GM12891 (cell line): ENCODE data around the gene NLGN3. TPM values are rescaled to one million over a fixed set of nuclear protein-coding genes. Genes with fewer than 3 reads are reported as not detected.

ENCODE experiments used
- DNase-seq: peaks from one replicate; pipeline ENCODE4 v3.0.0; 2011; ENCODE audit warnings: low spot score; ENCODE audit not compliant: insufficient read length
- FAIRE-seq: peaks from 2 replicates; lab custom pipeline; 2011; peaks lifted over from hg19 to GRCh38; lab: Jason Lieb, UNC
- PAX5 ChIP-seq: IDR thresholded peaks from 2 replicates; pipeline ENCODE4 v1.6.1; 2011; ENCODE audit warnings: low read length, moderate library complexity, mild to moderate bottlenecking; ENCODE audit not compliant: insufficient read depth, severe bottlenecking
- POLR2A ChIP-seq: IDR thresholded peaks from 2 replicates; pipeline ENCODE4 v1.6.1; 2011; ENCODE audit warnings: low read depth, low read length, control low read depth
- POLR2AphosphoS5 ChIP-seq: IDR thresholded peaks from 2 replicates; pipeline ENCODE4 v1.6.1; 2011; ENCODE audit warnings: low read depth, low read length, control low read depth
- POU2F2 ChIP-seq: IDR thresholded peaks from 2 replicates; pipeline ENCODE4 v1.6.1; 2011; ENCODE audit warnings: low read depth, mild to moderate bottlenecking, control low read depth, low read length, moderate library complexity
- SPI1 ChIP-seq: IDR thresholded peaks from 2 replicates; pipeline ENCODE4 v1.6.1; 2011; ENCODE audit warnings: low read depth, low read length, control low read depth
- TAF1 ChIP-seq: IDR thresholded peaks from 2 replicates; pipeline ENCODE4 v1.6.1; 2011; ENCODE audit warnings: low read depth, low read length, control low read depth
- polyA plus RNA-seq: library from polyadenylated mRNA; unstranded; fragments of >200 nt; gene quantifications from one replicate; pipeline ENCODE4 v1.2.1, GENCODE V29; 2012; ENCODE audit warnings: low read depth, missing spikeins, inconsistent platforms; ENCODE audit not compliant: missing spikeins

Gene NLGN3
- 0.37 TPM for polyA plus RNA-seq

DNA sequence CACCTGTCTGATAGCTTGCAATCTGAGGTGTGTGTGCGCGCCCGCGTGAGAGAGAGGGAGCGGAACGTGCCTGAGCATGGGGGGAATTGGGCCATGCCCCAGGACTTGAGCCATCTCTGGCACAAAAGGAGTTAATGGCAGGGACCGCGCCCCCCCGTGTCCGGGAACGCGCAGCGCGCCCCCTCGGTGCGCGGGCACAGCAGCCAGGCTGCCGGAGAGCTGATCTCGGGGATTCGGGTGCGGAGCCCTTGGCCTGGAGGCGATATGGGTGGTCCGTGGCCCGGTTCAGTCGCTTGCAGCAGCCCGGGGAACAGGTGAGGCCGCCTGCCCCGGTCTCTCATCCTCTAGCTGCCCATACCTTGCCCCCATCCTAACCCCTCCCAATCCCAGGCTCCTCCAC, at the start of gene NLGN3:
NLGN3 (plus strand) TSS at position 191 of the 400 bp plus-strand sequence. CDS start 2,909 bp downstream, outside the sequence.
- TF ChIP-seq POU2F2: no peak
- no peak for TF ChIP-seq TAF1
- no peak for TF ChIP-seq SPI1
- TF ChIP-seq POLR2AphosphoS5: no peak
- no peak for TF ChIP-seq PAX5
- TF ChIP-seq POLR2A: no peak
- FAIRE-seq: no peak
- DNase-seq: no peak

DNA sequence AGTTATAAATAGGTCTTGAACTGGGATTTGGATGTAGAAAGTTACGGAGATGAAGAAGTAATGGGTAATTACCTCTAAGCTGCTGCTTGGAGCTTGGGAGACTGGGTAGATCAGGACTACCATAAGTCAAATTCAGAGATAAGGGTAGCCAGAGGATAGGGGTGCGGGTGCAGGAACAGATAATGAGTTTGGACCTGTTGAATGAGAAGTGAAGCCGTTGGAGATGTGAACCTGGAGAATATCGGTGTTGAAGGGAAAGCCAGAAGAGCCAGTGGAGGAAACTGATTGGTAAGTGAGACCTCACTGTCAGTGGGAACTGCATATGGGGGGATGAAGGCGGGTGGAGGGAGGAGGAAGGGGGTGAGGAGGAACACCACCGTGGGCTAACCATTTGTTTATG, 49.6 kb upstream of the NLGN3 start:
- TF ChIP-seq POLR2A (no peak), POU2F2 (no peak), PAX5 (no peak), TAF1 (no peak), SPI1 (no peak), POLR2AphosphoS5 (no peak)
- FAIRE-seq: peak; percentile 72
- no peak for DNase-seq

DNA sequence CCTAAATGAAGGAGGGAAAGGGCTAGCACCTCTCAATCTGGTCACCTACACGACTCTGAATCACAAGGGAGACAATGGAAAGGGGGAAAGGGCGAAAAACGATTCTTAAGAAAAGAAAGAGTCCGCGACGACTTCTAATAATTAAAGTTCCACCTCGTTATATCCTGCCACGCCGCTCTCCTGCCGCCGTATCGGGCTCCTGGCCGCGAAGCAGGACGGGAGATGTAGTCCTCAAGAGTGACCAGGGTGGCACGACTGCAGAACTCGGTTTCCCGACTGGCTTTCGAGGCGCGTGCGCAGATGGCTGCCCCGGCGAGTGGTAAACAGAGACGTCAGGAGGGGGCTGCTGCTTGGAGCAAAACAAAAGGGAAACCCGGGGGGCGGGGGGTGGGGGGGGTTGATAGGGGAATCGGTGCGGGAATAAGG, 49.1 kb upstream of the NLGN3 start, which contains the start of gene FOXO4:
FOXO4 (plus strand) TSS at position 297 of the 426 bp plus-strand sequence. CDS start 678 bp downstream, outside the sequence.
- FAIRE-seq (peak; percentile 99), DNase-seq (peak; percentile 74)
- TF ChIP-seq TAF1 (no peak), POLR2AphosphoS5 (no peak), POLR2A (no peak), PAX5 (no peak), SPI1 (no peak), POU2F2 (no peak)

DNA sequence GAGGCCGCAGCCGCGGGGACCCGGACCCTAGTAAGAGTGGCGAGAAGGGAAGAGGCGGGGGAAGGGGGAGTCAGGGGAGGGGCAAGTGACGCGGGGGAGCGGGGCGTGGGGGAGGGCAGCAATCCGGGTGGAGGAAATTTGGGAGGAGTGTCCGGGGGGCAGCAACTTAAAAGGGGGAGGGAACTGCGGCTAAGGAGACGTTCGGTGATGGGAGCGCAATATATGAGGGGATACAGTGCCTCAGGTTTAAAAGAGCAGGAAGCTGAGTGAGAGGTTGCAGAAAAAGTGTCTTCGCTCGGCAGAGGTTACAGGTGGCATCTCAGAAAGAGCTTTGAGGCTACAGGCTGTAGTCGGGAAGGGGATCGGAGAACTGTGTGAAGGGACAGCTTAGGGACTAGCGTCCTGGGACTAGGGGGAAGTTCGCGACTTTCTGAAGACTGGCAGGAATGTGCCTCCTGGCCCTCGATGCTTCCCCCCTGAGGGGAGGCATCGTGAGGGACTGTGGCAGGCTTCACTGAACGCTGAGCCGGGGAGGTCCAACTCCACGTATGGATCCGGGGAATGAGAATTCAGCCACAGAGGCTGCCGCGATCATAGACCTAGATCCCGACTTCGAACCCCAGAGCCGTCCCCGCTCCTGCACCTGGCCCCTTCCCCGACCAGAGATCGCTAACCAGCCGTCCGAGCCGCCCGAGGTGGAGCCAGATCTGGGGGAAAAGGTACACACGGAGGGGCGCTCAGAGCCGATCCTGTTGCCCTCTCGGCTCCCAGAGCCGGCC, 48.5 kb upstream of the NLGN3 start:
- FAIRE-seq (peak; percentile 89), DNase-seq (no peak)
- TF ChIP-seq POLR2A (no peak), POU2F2 (no peak), TAF1 (no peak), SPI1 (no peak), PAX5 (no peak), POLR2AphosphoS5 (no peak)

DNA sequence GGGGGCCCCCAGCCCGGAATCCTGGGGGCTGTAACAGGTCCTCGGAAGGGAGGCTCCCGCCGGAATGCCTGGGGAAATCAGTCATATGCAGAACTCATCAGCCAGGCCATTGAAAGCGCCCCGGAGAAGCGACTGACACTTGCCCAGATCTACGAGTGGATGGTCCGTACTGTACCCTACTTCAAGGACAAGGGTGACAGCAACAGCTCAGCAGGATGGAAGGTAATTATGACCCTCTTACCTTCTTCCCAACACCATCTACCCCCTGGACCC, 47.9 kb upstream of the NLGN3 start:
- DNase-seq: no peak
- TF ChIP-seq POLR2AphosphoS5: no peak
- TF ChIP-seq POU2F2: no peak
- TF ChIP-seq TAF1: no peak
- TF ChIP-seq SPI1: no peak
- no peak for FAIRE-seq

DNA sequence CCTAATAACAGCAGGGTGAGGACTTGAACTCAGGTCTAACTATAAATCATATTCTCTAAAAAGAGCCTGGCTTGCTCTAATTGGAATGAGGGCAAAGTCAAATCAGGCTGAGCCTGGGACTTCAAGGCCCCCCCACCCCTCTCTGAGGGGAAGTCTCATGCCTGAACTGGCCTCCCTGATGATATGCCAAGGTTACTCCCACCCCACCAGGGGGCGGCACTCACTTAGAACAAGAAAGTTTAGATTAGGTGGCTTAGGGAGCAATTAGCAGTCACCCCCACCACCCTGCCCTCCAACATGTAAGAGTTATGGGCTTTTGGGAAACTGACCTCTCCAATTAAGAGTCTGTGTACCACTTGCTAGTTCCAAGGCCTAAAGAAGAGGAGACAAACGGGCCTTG, 46.3 kb upstream of the NLGN3 start:
- TF ChIP-seq PAX5 (no peak), SPI1 (no peak), POU2F2 (no peak), TAF1 (no peak), POLR2A (no peak)
- DNase-seq (no peak), FAIRE-seq (peak; percentile 59)

DNA sequence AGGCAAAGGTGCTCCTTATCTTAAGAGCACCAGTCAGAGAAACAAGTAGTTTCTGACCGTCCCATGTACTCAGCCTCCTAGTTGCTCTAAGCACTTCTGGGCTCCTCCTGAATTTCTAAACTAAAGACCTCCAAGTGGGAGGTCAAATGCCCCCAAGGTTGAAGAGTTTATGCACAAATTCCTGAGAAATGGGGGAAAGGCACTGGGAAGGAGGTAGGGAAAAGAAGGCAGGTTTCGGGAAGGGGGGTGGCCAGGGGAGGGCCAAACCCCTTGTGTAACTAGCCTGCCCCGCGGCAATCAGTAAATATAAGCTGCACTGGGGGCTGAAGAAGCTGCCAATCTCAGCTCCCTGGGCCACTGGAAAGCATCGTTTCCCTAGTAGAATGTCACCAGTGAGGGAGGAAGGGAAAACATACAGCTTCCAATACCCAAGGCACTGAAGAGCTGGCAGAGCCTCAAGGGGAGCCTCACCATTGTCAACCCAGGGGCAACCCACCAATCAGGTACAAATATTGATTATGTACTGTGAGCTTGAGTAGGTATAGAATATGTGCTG, 45.6 kb upstream of the NLGN3 start:
- no peak for FAIRE-seq
- no peak for DNase-seq
- TF ChIP-seq POLR2A (no peak), TAF1 (no peak), POU2F2 (no peak), PAX5 (no peak), SPI1 (no peak), POLR2AphosphoS5 (no peak)

DNA sequence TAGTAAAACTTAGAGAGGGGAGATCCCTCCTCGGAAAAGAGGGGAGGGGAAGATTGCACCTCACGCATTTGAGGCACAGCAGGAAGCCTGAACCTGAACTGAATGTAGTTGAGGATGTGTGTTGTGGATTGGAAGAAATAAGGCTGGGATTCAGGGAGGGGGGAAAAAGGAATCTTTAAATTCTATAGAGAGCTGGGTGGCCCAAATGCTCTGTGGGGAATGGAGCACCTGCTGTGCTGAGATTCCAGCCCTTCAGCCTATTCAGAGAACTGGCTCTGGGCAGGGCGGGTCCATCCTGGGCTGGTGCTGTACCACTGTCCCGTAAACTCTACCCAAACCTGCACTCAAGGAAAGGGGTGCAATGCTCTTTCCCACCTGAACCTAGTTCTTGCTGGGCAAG, 44.9 kb upstream of the NLGN3 start:
- FAIRE-seq (no peak), DNase-seq (no peak)
- TF ChIP-seq TAF1 (no peak), POU2F2 (no peak), SPI1 (no peak), POLR2A (no peak), POLR2AphosphoS5 (no peak), PAX5 (no peak)

DNA sequence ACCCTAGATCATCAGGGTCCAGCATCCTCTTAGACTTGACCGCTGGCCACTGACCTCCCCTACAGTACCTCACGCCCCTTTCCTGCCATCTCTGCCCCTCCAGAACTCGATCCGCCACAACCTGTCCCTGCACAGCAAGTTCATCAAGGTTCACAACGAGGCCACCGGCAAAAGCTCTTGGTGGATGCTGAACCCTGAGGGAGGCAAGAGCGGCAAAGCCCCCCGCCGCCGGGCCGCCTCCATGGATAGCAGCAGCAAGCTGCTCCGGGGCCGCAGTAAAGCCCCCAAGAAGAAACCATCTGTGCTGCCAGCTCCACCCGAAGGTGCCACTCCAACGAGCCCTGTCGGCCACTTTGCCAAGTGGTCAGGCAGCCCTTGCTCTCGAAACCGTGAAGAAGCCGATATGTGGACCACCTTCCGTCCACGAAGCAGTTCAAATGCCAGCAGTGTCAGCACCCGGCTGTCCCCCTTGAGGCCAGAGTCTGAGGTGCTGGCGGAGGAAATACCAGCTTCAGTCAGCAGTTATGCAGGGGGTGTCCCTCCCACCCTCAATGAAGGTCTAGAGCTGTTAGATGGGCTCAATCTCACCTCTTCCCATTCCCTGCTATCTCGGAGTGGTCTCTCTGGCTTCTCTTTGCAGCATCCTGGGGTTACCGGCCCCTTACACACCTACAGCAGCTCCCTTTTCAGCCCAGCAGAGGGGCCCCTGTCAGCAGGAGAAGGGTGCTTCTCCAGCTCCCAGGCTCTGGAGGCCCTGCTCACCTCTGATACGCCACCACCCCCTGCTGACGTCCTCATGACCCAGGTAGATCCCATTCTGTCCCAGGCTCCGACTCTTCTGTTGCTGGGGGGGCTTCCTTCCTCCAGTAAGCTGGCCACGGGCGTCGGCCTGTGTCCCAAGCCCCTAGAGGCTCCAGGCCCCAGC, 43.8 kb upstream of the NLGN3 start:
- no peak for FAIRE-seq
- TF ChIP-seq TAF1: no peak
- TF ChIP-seq PAX5: no peak
- no peak for TF ChIP-seq POLR2AphosphoS5
- no peak for TF ChIP-seq POU2F2
- no peak for TF ChIP-seq SPI1
- no peak for TF ChIP-seq POLR2A
- DNase-seq: no peak
